ENCODE data around the gene RHEB.

The RHEB gene

GRCh38 chr7:151524845-151525244 lies 5.2 kb upstream of the RHEB start:
- no peak for DNase-seq

- DNase-seq: no peak
Observed at GRCh38 chr7:151524331-151524730, 4.6 kb upstream of the RHEB start.

GRCh38 chr7:151520419-151521261 lies 945 bp upstream of the RHEB start:
- DNase-seq: no peak

- DNase-seq: peak; percentile 36
Observed at GRCh38 chr7:151518947-151519764, 539 bp downstream of the RHEB start.

- peak; percentile 39 for DNase-seq
Observed at GRCh38 chr7:151518105-151518946, 1.4 kb downstream of the RHEB start.

GRCh38 chr7:151517601-151518104 lies 2.0 kb downstream of the RHEB start:
- no peak for DNase-seq

DNA sequence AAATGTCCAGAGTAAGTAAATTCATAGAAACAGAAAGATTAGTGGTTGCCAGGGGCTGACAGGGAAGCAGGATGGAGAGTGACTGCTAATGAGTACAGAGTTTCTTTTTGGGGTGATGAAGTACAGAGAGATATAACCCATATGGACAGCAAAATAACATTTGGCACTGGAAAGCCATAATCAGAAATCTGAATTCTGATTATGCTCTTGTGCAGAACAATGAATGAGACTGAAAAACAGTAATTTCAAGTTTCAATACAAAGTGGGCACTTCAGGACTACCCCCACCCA lies 4.5 kb downstream of the RHEB start:
- DNase-seq: no peak

DNA sequence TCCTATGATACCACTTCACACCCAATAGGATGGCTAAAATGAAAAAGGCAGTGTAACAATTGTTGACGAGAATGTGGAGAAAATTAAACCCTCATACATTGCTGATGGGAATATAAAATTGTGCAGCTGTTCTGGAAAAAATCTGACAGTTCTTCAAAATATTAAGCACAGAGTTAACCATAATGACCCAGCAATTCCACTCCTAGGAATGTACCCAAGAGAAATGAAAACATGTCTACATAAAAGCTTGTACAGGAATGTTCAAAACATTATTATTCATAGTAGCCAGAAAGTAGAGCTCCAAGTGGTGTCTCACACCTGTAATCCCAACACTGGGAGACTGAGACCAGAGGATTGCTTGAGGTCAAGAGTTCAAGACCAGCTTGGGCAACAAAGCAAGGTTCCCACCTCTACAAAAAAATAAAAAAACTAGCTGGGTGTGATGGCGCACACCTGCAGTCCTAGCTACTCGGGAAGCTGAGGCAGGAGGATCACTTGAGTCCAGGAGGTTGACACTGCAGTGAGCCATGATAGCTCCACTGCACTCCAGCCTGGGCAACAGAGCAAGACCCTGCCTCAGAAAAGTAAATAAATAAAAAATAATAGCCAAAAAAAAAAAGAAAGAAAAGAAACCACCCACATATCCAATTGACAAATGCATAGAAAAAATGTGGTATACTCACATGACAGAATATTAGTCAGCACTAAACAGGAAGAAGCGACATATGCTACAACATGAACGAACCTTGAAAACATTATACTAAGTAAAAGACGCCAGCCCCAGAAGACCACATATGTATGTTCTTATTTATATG lies 5.0 kb downstream of the RHEB start:
- DNase-seq: no peak

GRCh38 chr7:151513133-151513532 lies 6.6 kb downstream of the RHEB start:
- no peak for DNase-seq

DNA sequence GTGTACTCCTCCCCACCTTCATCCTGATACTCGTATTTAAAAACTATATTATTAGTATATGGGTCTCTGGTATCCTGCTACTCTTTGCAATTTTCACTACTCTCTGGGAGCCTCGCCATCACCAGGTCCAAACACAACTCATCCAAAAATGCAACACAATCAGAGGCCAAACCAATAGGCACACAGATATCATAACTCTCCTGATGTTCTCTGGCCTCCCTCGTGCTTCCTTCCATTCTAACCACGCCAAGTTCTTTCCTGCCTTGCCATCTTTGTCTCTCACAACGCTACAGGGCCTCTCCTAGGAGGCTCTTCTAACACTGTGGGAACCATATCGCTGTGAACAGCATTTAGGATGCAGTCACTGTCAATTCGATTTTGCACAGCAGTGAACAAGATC lies 7.3 kb downstream of the RHEB start:
- no peak for DNase-seq

GRCh38 chr7:151511946-151512345 lies 7.7 kb downstream of the RHEB start:
- no peak for DNase-seq

GRCh38 chr7:151511270-151511669 lies 8.4 kb downstream of the RHEB start:
- DNase-seq: no peak

DNA sequence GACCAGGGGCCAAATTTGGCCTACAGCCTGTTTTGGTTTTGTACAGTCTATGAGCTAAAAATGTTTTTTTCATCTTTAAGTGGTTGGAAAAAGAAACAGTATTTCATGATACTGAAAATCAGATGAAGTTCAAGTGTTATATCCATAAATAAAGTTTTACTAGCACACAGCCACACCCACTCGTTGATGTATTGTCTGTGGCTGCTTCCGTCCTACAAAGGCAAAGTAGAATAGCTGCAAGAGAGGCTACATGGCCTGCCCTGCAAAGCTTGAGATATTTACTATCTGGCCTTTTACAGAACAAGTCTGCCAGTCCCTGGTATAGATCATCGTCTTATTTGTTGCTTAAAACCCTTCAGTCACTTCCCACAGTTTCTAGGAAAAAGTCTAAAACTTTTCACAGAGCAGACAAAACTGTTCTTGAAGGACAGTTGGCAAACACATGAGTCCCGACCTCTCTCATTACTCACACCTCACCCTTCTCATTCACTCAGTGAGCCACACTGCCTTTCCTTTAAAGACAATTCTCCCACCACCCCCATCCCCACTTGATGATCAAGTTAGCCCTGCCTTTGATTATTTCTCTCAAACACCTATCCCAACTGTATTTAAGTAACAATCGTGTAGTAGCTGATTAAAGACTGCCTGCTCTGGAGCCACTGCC lies 9.9 kb downstream of the RHEB start:
- DNase-seq: no peak

DNA sequence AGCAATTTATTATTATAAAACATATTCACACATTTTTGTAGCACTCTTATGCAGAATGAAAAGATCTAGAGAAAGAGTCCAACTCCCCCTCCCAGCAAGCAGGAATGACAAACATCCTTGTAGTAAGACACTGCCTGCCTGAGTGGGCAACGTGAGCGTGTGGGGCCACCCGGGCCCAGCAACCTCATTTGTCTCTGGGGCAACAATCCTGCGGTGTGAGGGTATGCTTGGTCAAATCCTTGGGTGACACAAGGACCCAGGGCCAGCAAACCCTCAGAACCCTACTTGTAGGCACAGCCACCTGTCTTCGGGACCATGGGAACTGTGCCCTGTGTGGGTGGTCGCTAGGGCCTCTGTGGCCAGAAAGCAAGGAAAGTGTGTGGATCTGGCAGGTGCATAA lies 10.7 kb downstream of the RHEB start:
- DNase-seq: no peak

GRCh38 chr7:151507806-151508205 lies 11.9 kb downstream of the RHEB start:
- no peak for DNase-seq

DNA sequence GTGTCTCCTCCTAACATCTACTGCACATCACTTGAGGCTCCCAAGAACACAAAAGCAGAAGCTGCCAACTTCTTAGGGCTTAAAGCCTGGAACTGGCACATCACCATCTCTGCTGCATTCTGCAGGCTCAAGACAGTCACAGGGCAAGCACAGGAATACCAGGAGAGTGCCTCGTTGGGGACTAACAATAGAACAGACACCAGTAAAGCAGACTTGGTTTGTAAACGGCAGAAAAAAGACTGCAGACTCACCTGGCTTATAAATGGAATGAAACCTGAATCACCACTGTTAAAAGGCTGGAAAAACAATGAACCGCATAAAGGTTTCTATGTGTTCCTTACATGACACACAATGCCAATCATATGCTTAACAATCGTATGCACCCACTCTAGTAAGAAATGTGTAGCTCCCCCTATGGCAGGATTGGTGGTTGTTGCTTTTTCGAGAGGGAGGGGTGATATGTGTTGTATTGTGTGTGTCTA lies 12.8 kb downstream of the RHEB start:
- peak; percentile 47 for DNase-seq

GRCh38 chr7:151505836-151506468 lies 13.7 kb downstream of the RHEB start:
- DNase-seq: no peak

DNA sequence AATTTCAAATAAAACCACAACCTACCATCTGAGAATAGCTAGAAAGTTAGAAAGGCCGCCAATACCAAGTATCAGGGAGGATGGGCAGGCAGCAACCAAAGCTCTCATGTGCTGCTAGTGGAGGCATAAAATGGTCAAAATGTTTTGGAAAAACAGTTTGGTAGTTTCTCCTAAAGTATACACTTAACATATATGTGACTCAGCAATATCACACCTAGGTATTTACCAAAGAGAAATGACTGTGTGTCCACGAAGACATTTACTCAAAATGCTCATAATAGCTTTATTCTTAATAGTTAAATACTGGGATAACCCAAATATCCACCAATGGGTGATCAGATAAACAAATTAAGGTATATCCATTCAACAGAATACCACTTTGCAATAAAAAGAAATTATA lies 14.3 kb downstream of the RHEB start:
- DNase-seq: no peak

GRCh38 chr7:151504715-151505326 lies 14.9 kb downstream of the RHEB start:
- DNase-seq: no peak

GRCh38 chr7:151503902-151504714 lies 15.6 kb downstream of the RHEB start:
- DNase-seq: no peak
